ENCODE measurements around the gene HINFP. TPM values are rescaled to one million over a fixed set of nuclear protein-coding genes. Genes with fewer than 3 reads are reported as not detected.

The HINFP gene
- total and polyA plus RNA-seq, 4 donors, result 6.4 to 14.3 (median 8.3) TPM

GRCh38 chr11:119092880-119093842 is 28.2 kb upstream of the HINFP start:
- peaks cover 5 to 20% (median 9%) of the 10 kb centered on the region in 4 donors for H3K36me3 ChIP-seq (ENCODE audit: control insufficient read depth in 4 of 4, insufficient read depth in 3 of 4, low read depth in 1 of 4, low read length in 3 of 4)
- peaks cover 0 to 28% (median 15%) of the 10 kb centered on the region in 4 donors for H3K4me1 ChIP-seq (ENCODE audit: control insufficient read depth in 4 of 4, insufficient read depth in 4 of 4, low read length in 3 of 4)
- peak overlapping the region in 1 of 3 donors; percentile 75 for H3K4me3 ChIP-seq (ENCODE audit: low read depth in 1 of 3, low read length in 3 of 3)
- H3K27me3 ChIP-seq (ENCODE audit: control insufficient read depth in 4 of 4, insufficient read depth in 4 of 4, low read length in 3 of 4), result no peaks in the 10 kb centered on the region
- H3K9me3 ChIP-seq (ENCODE audit: control insufficient read depth in 4 of 4, low read length in 3 of 4), result no peaks in the 10 kb centered on the region
- DNase-seq (ENCODE audit: low spot score), result peak; percentile 52
- no peak overlapping the region for H3K27ac ChIP-seq (ENCODE audit: low read depth in 1 of 2, low read length in 2 of 2)
- WGBS, result 62% methylated on average over 12 of the region's 12 CpGs
- peak overlapping the region; percentile 70 to 75 for H3K9ac ChIP-seq (ENCODE audit: low read depth in 1 of 2, low read length in 2 of 2)
- no peak for TF ChIP-seq MAX (IDR thresholded peaks at IDR 0.05)
- TF ChIP-seq HNF4A (conservative IDR thresholded peaks at IDR 0.05), result peak in 1 of 2 donors; percentile 14

GRCh38 chr11:119093942-119094815 is 27.2 kb upstream of the HINFP start:
- peak overlapping the region; percentile 70 to 75 for H3K9ac ChIP-seq (ENCODE audit: low read depth in 1 of 2, low read length in 2 of 2)
- TF ChIP-seq HNF4A (conservative IDR thresholded peaks at IDR 0.05) (no peak), RAD21 (IDR thresholded peaks at IDR 0.05) (no peak), EGR1 (IDR thresholded peaks at IDR 0.05; ENCODE audit: low read depth in 2 of 2) (no peak), NR2F2 (IDR thresholded peaks at IDR 0.05) (no peak), JUND (IDR thresholded peaks at IDR 0.05) (no peak), TAF1 (conservative IDR thresholded peaks at IDR 0.05) (no peak), REST (IDR thresholded peaks at IDR 0.05) (no peak), CTCF (IDR thresholded peaks at IDR 0.05; ENCODE audit: low read depth, low read length, missing input control) (no peak), YY1 (IDR thresholded peaks at IDR 0.05) (no peak), ZBTB33 (IDR thresholded peaks at IDR 0.05) (no peak), FOXA1 (IDR thresholded peaks at IDR 0.05) (no peak), MAX (IDR thresholded peaks at IDR 0.05) (no peak), GABPA (IDR thresholded peaks at IDR 0.05 in 1 of 2, conservative IDR thresholded peaks at IDR 0.05 in 1 of 2) (no peak), HNF4G (IDR thresholded peaks at IDR 0.05) (no peak), SP1 (IDR thresholded peaks at IDR 0.05) (no peak), ATF3 (IDR thresholded peaks at IDR 0.05) (no peak)
- H3K36me3 ChIP-seq (ENCODE audit: control insufficient read depth in 4 of 4, insufficient read depth in 3 of 4, low read depth in 1 of 4, low read length in 3 of 4), result peaks cover 5 to 23% (median 12%) of the 10 kb centered on the region in 4 donors
- H3K9me3 ChIP-seq (ENCODE audit: control insufficient read depth in 4 of 4, low read length in 3 of 4), result no peaks in the 10 kb centered on the region
- peak; percentile 66 for DNase-seq (ENCODE audit: low spot score)
- no peaks in the 10 kb centered on the region for H3K27me3 ChIP-seq (ENCODE audit: control insufficient read depth in 4 of 4, insufficient read depth in 4 of 4, low read length in 3 of 4)
- H3K27ac ChIP-seq (ENCODE audit: low read depth in 1 of 2, low read length in 2 of 2), result peak overlapping the region; percentile 80 to 89
- H3K4me3 ChIP-seq (ENCODE audit: low read depth in 1 of 3, low read length in 3 of 3), result peak overlapping the region; percentile 59 to 75 (median 71)
- peaks cover 0 to 28% (median 15%) of the 10 kb centered on the region in 4 donors for H3K4me1 ChIP-seq (ENCODE audit: control insufficient read depth in 4 of 4, insufficient read depth in 4 of 4, low read length in 3 of 4)
- 2% methylated on average over 81 of the region's 81 CpGs for WGBS
